Measurements from ENCODE around the gene ZNF423.

ZNF423 gene

DNA sequence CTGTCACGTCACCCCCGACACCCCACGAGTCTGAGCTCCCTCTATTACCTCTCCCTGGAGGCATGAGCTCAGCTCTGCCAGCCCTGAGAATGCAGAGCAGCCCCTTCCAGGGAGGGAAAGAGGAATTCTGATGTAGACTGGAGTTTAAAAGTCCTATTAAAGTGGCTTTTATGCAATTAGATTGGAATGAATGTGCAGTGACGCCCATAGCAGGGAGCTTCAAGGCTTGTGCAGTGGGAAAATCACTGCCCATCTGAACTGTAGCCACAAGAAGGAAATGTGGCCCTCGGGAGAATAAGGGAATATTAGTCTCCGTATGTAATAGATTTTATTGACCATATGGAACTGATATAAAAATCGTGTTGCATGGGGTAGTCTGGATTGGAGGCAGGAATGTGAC lies 66.9 kb downstream of the ZNF423 start:
- DNase-seq: no peak

GRCh38 chr16:49788572-49788971 lies 67.3 kb downstream of the ZNF423 start:
- DNase-seq: peak in 32 of 56 donors; percentile 2 to 68 (median 24)

DNA sequence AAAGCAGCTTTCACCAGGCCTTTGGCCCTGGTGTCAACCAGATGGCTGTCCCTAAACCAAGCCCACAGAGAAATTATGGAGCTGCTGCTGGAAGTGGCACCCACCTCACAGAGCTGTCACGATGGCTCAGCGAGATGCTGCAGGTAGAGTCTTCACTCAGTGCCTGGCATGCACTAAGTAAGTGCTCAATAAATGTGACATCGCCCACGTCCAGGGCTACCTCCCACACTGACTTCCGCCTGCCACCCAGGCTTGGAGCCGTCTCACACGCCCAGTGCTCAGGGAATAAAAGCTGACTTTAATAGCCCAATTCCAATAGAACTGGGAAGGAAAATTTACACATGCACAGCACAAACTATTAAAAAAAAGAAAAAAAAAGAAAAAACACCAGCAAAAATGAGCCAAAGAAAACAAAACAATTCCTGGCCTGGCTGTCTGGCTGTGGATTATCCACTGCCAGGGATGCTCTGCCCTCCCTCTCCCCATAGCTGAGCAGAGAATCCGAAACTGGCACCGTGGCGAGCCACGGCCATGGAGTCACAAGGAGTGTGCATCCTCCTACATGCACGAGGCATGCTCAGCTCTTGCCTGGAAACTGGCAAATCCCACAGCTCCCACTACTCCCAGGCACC lies 68.9 kb downstream of the ZNF423 start:
- DNase-seq: peak in 13 of 56 donors; percentile 5 to 50 (median 11)

GRCh38 chr16:49785970-49786369 lies 69.9 kb downstream of the ZNF423 start:
- no peak for DNase-seq

GRCh38 chr16:49782405-49782804 lies 73.5 kb downstream of the ZNF423 start:
- no peak for DNase-seq

GRCh38 chr16:49781401-49781800 lies 74.5 kb downstream of the ZNF423 start:
- peak in 1 of 56 donors; percentile 1 for DNase-seq

GRCh38 chr16:49780433-49780832 lies 75.5 kb downstream of the ZNF423 start:
- DNase-seq: peak in 1 of 56 donors; percentile 4

DNA sequence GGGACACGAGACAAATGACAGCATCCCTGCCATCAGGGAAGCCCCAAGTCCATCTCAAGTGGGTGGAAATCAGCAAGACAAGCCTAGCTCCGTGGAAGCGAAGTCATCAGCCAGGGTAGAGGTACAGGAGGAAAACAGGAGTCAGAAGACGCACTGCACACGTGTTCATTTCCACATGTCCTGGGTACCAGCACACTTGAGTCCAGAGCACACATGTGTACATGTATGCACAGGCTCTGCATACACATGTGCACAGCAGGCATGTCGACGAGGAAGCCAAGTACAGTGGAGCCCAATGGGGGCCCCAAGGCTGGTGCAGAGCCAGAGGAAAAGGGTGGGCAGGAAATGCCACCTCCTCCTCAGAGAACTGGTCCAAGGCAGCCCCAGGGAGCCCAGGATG lies 75.9 kb downstream of the ZNF423 start:
- DNase-seq: no peak

GRCh38 chr16:49778202-49778930 lies 77.5 kb downstream of the ZNF423 start:
- DNase-seq: no peak

DNA sequence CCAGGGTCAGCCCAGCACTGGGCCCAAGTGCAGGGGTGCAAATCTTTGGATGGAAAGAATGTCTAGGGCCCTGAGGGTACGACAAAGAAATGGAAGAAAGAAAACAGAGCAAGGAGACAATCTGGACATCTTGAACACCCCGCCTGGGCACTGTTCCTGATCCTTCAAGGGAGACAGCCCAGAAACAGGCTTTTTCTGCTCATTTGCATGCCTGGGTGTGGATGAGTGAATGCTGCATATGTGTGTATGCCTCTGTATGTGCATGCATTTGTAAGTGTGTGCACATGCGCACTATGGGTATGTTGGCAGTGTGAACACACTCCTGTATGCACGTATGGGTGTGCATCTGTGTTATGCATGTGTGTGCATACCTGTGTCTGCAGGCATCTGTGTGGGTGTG lies 79.2 kb downstream of the ZNF423 start:
- no peak for DNase-seq

GRCh38 chr16:49776085-49776595 lies 79.8 kb downstream of the ZNF423 start:
- DNase-seq: peak in 31 of 56 donors; percentile 4 to 77 (median 35)

DNA sequence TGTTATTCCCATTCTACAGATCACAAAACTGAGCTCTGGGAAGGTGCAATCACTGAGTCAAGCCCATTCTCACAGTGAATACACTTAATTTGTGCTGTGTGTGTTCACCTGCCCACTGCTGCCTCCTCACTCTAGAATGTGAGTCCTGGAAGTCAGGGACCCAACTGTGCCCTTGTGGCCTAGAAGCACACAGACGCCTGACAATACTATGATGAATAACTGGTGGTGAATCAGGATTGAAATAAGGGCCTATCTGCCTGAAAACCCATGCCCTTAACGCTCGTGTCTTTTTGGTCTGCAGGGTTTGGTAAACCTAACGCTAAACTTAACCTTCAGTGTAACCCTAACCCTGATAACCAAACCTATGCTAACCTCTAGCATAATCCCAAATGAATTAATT lies 80.3 kb downstream of the ZNF423 start:
- no peak for DNase-seq

- no peak for DNase-seq
Observed at GRCh38 chr16:49775018-49775417, 80.9 kb downstream of the ZNF423 start.

DNA sequence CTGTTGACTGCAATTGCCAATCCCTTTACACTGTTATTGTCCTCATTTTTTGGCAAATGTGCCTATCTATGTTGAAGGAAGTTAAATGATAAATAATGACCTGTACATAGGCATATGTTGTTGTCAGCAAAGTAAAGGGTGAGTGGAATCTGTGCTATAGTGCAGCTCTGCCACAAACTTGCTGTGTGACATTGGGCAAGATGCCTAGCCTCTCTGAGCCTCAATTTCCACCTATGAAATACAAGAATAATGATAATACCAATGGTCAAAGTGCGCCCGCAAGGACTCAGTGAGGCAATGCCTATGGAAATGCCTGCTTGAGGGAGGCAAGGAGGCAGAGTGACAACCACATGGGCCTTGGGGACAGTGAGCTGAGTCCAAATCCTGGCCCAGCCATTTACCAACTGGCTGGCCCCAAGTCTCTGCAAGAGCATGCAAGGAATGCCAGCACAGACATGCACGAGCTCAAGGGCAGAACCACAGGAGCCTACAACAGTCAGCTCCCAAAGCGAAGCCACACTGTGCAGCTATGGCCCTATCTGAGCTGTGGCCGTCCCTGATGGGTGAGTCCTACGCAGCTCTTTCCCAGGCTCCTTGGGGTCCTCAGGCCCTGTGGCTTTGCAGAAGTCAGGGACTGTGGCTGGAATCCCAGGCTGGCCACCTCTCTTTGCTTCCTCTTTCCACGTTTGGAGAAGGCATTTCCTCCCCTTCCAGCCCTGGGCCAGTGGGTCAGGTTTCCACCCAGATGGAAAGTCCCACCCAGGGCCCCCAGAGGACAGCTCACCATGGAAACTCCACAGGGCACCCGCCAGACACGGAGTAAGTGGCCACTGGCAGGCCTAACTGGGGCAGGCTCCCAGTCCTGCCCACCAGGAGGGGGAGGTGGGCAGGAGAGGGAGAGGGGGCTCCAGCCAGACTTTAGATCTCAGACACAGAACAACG lies 82.1 kb downstream of the ZNF423 start:
- DNase-seq: peak in 3 of 56 donors; percentile 5 to 25 (median 10)

- DNase-seq: no peak
Observed at GRCh38 chr16:49767998-49768397, 87.9 kb downstream of the ZNF423 start.

- no peak for DNase-seq
Observed at GRCh38 chr16:49767414-49767813, 88.5 kb downstream of the ZNF423 start.

DNA sequence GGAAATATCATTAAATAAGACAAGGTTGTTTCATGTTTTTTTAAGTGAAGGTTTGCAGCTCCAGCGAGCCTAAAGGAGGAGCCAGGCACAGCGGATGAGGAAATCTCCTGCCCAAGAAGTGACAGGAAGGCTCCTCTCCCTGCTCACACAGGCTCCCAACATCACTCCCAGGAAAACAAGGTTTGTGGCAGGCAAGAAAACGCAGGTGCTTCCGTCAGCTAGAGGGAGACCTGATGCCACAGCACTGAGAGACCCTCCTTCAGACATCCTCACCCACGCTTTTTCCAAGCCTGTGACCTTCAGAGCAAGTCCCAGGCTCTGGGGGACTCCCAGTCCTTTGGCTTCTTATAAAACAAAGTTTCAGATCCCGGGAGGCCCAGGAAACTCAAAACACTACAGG lies 89.7 kb downstream of the ZNF423 start:
- no peak for DNase-seq

DNA sequence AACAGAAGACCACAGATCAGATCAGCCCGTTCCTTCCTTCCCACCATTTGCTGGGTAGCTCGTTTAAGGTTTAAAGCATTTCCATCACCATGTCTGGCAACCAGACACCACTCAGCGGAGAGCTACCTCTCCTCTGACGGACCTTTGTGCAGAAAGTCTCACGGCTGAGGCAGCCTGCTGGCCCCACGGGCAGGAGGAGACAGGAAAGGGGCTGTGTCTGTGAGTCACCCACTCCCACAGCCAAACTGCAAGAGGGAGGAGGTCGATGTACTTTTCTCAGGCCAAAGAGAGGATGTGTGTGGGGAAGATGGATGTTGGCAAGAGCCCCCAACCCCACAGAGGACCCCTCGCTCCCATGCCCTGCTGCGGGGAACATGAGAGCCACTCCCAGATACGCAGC lies 92.1 kb downstream of the ZNF423 start:
- DNase-seq: no peak

DNA sequence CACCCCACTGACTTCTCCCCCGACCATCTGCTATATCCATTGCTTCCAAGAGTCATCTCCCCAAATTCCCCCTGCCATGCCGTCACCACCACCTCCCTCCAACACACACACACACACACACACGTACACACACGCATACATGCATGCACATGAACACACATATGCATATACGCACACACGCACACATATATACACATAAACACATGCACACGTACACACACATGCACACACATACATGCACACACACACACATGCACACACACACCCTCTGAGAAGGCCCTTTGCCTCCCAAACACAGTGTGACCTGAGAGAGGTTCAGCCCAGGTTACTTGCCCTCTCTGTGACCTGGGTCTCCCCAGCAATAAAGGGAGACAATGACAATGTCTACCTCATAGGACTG lies 95.1 kb downstream of the ZNF423 start:
- no peak for DNase-seq

- no peak for DNase-seq
Observed at GRCh38 chr16:49757559-49758069, 98.3 kb downstream of the ZNF423 start.

GRCh38 chr16:49756775-49757558 lies 98.9 kb downstream of the ZNF423 start:
- no peak for DNase-seq

Data from nucleus accumbens (tissue), 56 donors.